K562 (cell line): ENCODE measurements around the gene LPAR5. TPM values are rescaled to one million over a fixed set of nuclear protein-coding genes. Genes with fewer than 3 reads are reported as not detected.
A peak's percentile ranks its signal among the peaks of the same experiment; 100 is the strongest.

Experiments
- CBFA2T2 ChIP-seq: fragments of 450-650 bp; conservative IDR thresholded peaks from 2 replicates; pipeline ENCODE4 v1.6.1; 2017; ENCODE audit warnings: mild to moderate bottlenecking
- KLF16 ChIP-seq: IDR thresholded peaks from 2 replicates; pipeline ENCODE4 v1.6.1; 2016; ENCODE audit warnings: antibody characterized with exemption
- NCOA6 ChIP-seq: fragments of 450-650 bp; IDR thresholded peaks from 2 replicates; pipeline ENCODE4 v1.6.1; 2017; ENCODE audit warnings: mild to moderate bottlenecking
- ZNF175 ChIP-seq: fragments of 200-800 bp; sonication (Bioruptor generic); IDR thresholded peaks from 2 replicates; pipeline ENCODE4 v1.6.1; 2016; ENCODE audit warnings: low read depth, mild to moderate bottlenecking, missing genetic modification characterization, missing compliant biosample characterization
- polyA plus RNA-seq, 8 experiments: library from polyadenylated mRNA; depleted of rRNA in 4 of 8; stranded (reverse) in 5 of 8; unstranded in 3 of 8; fragments of >200 nt; fragmentation: Nextera tagmentation in 2 of 8; fragmentation: Illumina TruSeq in 1 of 8; extraction: Ambion mirVana in 2 of 8; extraction: Trizol in 1 of 8; gene quantifications; 2 replicates each; pipeline versions ENCODE4 v1.2.1 to v1.2.3, GENCODE V29; 2011 to 2014; ENCODE audit warnings: inconsistent platforms in 1 of 8, missing spikeins in 1 of 8
- total RNA-seq, 7 experiments: library from RNA; depleted of rRNA in 6 of 7; stranded (reverse); fragments of >200 nt in 6 of 7; fragmentation: Illumina TruSeq in 2 of 7; extraction: Trizol in 2 of 7; gene quantifications; 2 replicates each; pipeline versions ENCODE4 v1.2.1 to v1.2.3, GENCODE V29; 2011 to 2021; ENCODE audit warnings: low replicate concordance in 1 of 7
- TF ChIP-seq, protein P1 (sequence below): sonication (generic); formaldehyde crosslinking; IDR thresholded peaks from 2 replicates; pipeline ENCODE4 v1.8.0; 2022; ENCODE audit warnings: mild to moderate bottlenecking, missing genetic modification reagents
- TF ChIP-seq, protein P2 (sequence below): IDR thresholded peaks from 2 replicates; pipeline ENCODE4 v1.6.1; 2012; ENCODE audit warnings: low read depth, low read length, improper control_type of control experiment, borderline replicate concordance
- TF ChIP-seq, protein P3 (sequence below), 2 experiments: fragments of 450-650 bp; conservative IDR thresholded peaks; 2 replicates each; pipeline ENCODE4 v1.6.1; 2017; ENCODE audit warnings: mild to moderate bottlenecking in 2 of 2, moderate library complexity in 2 of 2

LPAR5 gene
- total and polyA plus RNA-seq, 9 of the 15 experiments (the other 6 are each of a cell fraction or from before 2014, with no cell fraction given) = 1.3 to 11.7 (median 3.6) TPM

DNA sequence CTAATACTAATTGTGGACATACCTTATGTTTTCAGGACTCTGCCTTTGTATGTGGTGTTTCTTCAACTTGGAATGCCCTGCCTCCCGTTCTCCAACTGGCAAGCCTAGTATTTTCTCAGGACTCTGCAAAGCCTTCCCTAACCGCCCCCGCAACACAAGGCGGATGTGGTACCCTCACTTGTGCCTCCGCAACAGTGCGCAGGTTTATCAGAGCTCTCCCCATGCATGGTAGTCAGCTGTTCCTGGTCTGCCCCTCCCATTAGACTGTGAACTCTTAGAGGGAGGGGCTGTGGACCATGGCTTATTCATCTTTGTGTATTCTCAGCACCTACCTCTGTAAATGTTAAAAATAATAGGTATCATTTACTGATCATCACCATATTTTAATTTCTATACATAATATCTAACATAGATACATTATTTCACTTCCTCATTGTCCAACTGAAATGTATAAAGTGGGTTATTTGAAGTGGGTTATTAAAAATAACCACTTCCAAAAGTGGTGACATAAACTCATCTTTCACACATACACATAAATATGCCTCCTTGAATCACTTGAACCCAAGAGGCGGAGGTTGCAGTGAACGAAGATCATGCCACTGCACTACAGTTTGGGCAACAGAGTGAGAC lies 9.0 kb downstream of the LPAR5 start (continued):
- TF ChIP-seq, protein P1, sequence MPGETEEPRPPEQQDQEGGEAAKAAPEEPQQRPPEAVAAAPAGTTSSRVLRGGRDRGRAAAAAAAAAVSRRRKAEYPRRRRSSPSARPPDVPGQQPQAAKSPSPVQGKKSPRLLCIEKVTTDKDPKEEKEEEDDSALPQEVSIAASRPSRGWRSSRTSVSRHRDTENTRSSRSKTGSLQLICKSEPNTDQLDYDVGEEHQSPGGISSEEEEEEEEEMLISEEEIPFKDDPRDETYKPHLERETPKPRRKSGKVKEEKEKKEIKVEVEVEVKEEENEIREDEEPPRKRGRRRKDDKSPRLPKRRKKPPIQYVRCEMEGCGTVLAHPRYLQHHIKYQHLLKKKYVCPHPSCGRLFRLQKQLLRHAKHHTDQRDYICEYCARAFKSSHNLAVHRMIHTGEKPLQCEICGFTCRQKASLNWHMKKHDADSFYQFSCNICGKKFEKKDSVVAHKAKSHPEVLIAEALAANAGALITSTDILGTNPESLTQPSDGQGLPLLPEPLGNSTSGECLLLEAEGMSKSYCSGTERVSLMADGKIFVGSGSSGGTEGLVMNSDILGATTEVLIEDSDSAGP (CRISPR knock-in tag) = no peak
- TF ChIP-seq NCOA6 (no peak), ZNF175 (CRISPR knock-in tag) (0 out of 2 replicates have a peak, but pooled peaks have one; percentile 34), KLF16 (peak; percentile 43; the same call in 1 of the 2 replicates), CBFA2T2 (peak; percentile 46)
- TF ChIP-seq, protein P2, sequence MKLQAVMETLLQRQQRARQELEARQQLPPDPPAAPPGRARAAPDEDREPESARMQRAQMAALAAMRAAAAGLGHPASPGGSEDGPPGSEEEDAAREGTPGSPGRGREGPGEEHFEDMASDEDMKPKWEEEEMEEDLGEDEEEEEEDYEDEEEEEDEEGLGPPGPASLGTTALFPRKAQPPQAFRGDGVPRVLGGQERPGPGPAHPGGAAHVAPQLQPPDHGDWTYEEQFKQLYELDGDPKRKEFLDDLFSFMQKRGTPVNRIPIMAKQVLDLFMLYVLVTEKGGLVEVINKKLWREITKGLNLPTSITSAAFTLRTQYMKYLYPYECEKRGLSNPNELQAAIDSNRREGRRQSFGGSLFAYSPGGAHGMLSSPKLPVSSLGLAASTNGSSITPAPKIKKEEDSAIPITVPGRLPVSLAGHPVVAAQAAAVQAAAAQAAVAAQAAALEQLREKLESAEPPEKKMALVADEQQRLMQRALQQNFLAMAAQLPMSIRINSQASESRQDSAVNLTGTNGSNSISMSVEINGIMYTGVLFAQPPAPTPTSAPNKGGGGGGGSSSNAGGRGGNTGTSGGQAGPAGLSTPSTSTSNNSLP = no peak
- TF ChIP-seq, protein P3, sequence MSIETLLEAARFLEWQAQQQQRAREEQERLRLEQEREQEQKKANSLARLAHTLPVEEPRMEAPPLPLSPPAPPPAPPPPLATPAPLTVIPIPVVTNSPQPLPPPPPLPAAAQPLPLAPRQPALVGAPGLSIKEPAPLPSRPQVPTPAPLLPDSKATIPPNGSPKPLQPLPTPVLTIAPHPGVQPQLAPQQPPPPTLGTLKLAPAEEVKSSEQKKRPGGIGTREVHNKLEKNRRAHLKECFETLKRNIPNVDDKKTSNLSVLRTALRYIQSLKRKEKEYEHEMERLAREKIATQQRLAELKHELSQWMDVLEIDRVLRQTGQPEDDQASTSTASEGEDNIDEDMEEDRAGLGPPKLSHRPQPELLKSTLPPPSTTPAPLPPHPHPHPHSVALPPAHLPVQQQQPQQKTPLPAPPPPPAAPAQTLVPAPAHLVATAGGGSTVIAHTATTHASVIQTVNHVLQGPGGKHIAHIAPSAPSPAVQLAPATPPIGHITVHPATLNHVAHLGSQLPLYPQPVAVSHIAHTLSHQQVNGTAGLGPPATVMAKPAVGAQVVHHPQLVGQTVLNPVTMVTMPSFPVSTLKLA (conservative IDR thresholded peaks at IDR 0.05) = peak; percentile 43 to 73
